Fibroblast of villous mesenchyme (primary cell): ENCODE data around the gene CHRM1. TPM values are rescaled to one million over a fixed set of nuclear protein-coding genes. Genes with fewer than 3 reads are reported as not detected.
A peak's percentile ranks its signal among the peaks of the same experiment; 100 is the strongest.

ENCODE experiments used
- DNase-seq: peaks from one replicate; pipeline ENCODE4 v3.0.0-alpha.2; 2010; ENCODE audit warnings: low read depth
- H3K4me3 ChIP-seq: 2 replicates; pipeline ENCODE4 v1.5.1; 2011; ENCODE audit warnings: low read depth, mild to moderate bottlenecking, low read length
- total RNA-seq: library from RNA; depleted of rRNA; stranded (reverse); fragments of >200 nt; gene quantifications from 2 replicates; pipeline ENCODE4 v1.2.3, GENCODE V29; 2012
- TF ChIP-seq, protein P1 (sequence below): IDR thresholded peaks from 2 replicates; pipeline ENCODE4 v1.5.1; 2012; ENCODE audit warnings: low read depth, mild to moderate bottlenecking, low read length; ENCODE audit not compliant: insufficient read depth

The CHRM1 gene
- total RNA-seq, 1 donor: not detected

GRCh38 chr11:62882431-62882749, 38.8 kb downstream of the CHRM1 start:
- no peak for DNase-seq
- peak overlapping the region; percentile 93 for H3K4me3 ChIP-seq
- TF ChIP-seq, protein P1, sequence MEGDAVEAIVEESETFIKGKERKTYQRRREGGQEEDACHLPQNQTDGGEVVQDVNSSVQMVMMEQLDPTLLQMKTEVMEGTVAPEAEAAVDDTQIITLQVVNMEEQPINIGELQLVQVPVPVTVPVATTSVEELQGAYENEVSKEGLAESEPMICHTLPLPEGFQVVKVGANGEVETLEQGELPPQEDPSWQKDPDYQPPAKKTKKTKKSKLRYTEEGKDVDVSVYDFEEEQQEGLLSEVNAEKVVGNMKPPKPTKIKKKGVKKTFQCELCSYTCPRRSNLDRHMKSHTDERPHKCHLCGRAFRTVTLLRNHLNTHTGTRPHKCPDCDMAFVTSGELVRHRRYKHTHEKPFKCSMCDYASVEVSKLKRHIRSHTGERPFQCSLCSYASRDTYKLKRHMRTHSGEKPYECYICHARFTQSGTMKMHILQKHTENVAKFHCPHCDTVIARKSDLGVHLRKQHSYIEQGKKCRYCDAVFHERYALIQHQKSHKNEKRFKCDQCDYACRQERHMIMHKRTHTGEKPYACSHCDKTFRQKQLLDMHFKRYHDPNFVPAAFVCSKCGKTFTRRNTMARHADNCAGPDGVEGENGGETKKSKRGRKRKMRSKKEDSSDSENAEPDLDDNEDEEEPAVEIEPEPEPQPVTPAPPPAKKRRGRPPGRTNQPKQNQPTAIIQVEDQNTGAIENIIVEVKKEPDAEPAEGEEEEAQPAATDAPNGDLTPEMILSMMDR: no peak

DNA sequence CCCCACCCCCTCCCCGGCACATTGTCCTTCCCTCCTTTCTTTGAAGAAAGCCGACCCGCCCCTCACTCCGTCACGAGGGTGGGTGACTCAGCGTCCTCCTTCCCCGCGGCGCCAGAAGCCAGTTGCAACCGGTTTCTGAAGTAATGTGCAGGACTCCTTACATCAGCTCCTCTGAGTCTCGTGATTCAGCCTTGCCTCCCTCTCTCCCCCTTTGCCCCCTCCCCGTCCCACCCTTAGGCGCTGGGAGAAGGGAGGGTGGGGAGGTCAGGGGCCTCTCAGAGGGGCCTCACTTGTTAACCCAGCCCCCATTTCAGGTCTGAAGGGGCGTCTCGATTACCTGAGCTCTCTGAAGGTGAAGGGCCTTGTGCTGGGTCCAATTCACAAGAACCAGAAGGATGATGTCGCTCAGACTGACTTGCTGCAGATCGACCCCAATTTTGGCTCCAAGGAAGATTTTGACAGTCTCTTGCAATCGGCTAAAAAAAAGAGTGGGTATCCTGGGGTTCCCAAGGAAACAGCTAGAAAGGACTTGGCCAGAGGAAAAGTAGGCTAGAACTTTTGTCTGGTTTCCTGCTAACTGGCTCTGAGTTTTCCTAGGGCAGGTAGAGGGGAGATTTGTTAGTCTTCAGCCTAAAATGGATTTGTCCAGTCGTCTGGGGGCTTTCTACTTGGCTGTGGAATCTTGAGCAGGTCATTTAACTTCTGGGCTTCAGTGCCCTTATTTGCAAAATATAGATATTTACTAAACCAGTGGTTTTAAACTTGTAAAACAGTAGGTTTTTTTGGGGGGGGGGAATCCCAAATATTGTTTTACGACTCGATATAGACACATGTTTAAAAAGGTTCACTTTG, 39.4 kb downstream of the CHRM1 start:
- TF ChIP-seq, protein P1: no peak
- peak overlapping the region; percentile 93 for H3K4me3 ChIP-seq
- DNase-seq: peak; percentile 99

GRCh38 chr11:62880803-62881578, 40.2 kb downstream of the CHRM1 start, which contains the start of gene SLC3A2:
Gene SLC3A2 (plus strand): TSS chr11:62880896. CDS start chr11:62881024, 128 bp downstream.
- TF ChIP-seq, protein P1: peak; percentile 36
- DNase-seq: peak; percentile 89
- H3K4me3 ChIP-seq: peak within 1 kb of the TSS; percentile 93

- TF ChIP-seq, protein P1: no peak
- DNase-seq: peak; percentile 67
- H3K4me3 ChIP-seq: peak overlapping the region; percentile 93
Observed at GRCh38 chr11:62880231-62880802, 40.8 kb downstream of the CHRM1 start.

- no peak for DNase-seq
- H3K4me3 ChIP-seq: peak overlapping the region; percentile 93
- TF ChIP-seq, protein P1: no peak
Observed at GRCh38 chr11:62879235-62879978, 41.8 kb downstream of the CHRM1 start.

DNA sequence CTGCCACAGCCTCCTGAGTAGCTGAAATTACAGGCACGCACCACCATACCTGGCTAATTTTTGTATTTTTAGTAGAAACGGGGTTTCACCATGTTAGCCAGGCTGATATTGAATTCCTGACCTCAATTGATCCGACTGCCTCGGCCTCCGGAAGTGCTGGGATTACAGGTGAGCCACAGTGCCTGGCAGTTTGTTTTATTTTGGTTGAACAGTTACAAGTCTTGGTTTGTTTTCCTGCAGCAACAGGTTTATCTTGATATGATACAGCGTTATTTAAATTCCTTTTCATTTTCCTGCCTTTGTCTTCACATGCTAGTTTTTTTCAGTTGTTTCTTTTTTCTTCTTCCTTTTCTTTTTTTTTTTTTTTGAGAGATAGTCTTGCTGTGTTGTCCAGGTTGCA, 44.5 kb downstream of the CHRM1 start:
- no peak for DNase-seq
- H3K4me3 ChIP-seq: no peak overlapping the region
- TF ChIP-seq, protein P1: no peak
